Panc1 (cell line): ENCODE results near the gene PRKCG. TPM values are rescaled to one million over a fixed set of nuclear protein-coding genes. Genes with fewer than 3 reads are reported as not detected.

Source experiments
- ATAC-seq: fragments of 200-7000 bp; cut with Tn5 transposase; 2 replicates; pipeline ENCODE4 v1.9.1; 2020; ENCODE audit warnings: mild to moderate bottlenecking, moderate library complexity
- BruUV-seq: library from RNA; stranded (reverse); fragments of 400-500 nt; replicated peaks from 2 replicates; lab custom pipeline; 2021; lab: Mats Ljungman, UMichigan
- CTCF ChIA-PET: fragments of 300-600 bp; sonication (Branson Sonifier 250); formaldehyde crosslinking; loops from one replicate; lab custom pipeline; 2022; ENCODE audit warnings: antibody characterized with exemption; lab: Charles Lee
- POLR2A ChIA-PET: fragments of 300-600 bp; sonication (Branson Sonifier 250); formaldehyde crosslinking; loops from one replicate; lab custom pipeline; 2022; ENCODE audit warnings: antibody characterized with exemption; lab: Charles Lee
- DNase-seq: peaks from one replicate; pipeline ENCODE4 v3.0.0-alpha.2; 2010; ENCODE audit warnings: low read depth, low spot score
- H3K27ac ChIP-seq: 2 replicates; pipeline ENCODE4 v1.5.1; 2011; ENCODE audit warnings: mild to moderate bottlenecking, low read length, inconsistent platforms
- H3K27me3 ChIP-seq: fragments of 200-500 bp; sonication (Bioruptor generic); 2 replicates; pipeline ENCODE4 v1.6.0; 2014; ENCODE audit warnings: low read length, inconsistent platforms; ENCODE audit not compliant: control insufficient read depth, insufficient read depth
- H3K36me3 ChIP-seq: fragments of 200-500 bp; sonication (Bioruptor generic); 2 replicates; pipeline ENCODE4 v1.5.1; 2014; ENCODE audit warnings: inconsistent platforms, mild to moderate bottlenecking, low read length, moderate library complexity; ENCODE audit not compliant: control insufficient read depth, insufficient read depth
- H3K4me1 ChIP-seq: 2 replicates; pipeline ENCODE4 v1.5.1; 2011; ENCODE audit warnings: inconsistent platforms, mild to moderate bottlenecking, low read length, moderate library complexity; ENCODE audit not compliant: control insufficient read depth, insufficient read depth
- H3K4me3 ChIP-seq, 2 experiments: 2 replicates each; pipeline ENCODE4 v1.5.1; 2011 to 2012; ENCODE audit warnings: low read depth in 2 of 2, low read length in 2 of 2, mild to moderate bottlenecking in 2 of 2, inconsistent platforms in 1 of 2, moderate library complexity in 1 of 2
- H3K9me3 ChIP-seq: fragments of 200-500 bp; sonication (Bioruptor generic); 2 replicates; pipeline ENCODE4 v1.5.1; 2014; ENCODE audit warnings: low read depth, mild to moderate bottlenecking, inconsistent platforms, low read length, moderate library complexity; ENCODE audit not compliant: control insufficient read depth, insufficient read depth
- POLR2AphosphoS5 ChIP-seq: IDR thresholded peaks from 2 replicates; pipeline ENCODE4 v1.6.1; 2012; ENCODE audit warnings: mild to moderate bottlenecking, low read depth, low read length, moderate library complexity
- SIN3A ChIP-seq: IDR thresholded peaks from 2 replicates; pipeline ENCODE4 v1.6.1; 2012; ENCODE audit warnings: low read depth, mild to moderate bottlenecking, low read length, moderate library complexity, borderline replicate concordance; ENCODE audit not compliant: insufficient read depth
- TCF7L2 ChIP-seq: IDR thresholded peaks from 2 replicates; pipeline ENCODE4 v1.6.1; 2011; ENCODE audit warnings: mild to moderate bottlenecking, low read depth, low read length, inconsistent platforms
- in situ Hi-C: cut with HindIII; loops from 2 replicates; pipeline ENCODE4 v1.10.0; 2016; ENCODE audit warnings: low sequenced_read_pairs, low pct_unique_long_range_greater_than_20kb
- intact Hi-C: fragments of 100-400 bp; cut with micrococcal nuclease; formaldehyde crosslinking; loops from one replicate; pipeline ENCODE4 v1.10.0; 2022; ENCODE audit not compliant: unreplicated experiment
- total RNA-seq: library from RNA; stranded (reverse); gene quantifications from one replicate; pipeline ENCODE4 v1.2.1, GENCODE V29; 2021; ENCODE audit not compliant: unreplicated experiment
- TF ChIP-seq, protein P1 (sequence below), 2 experiments: IDR thresholded peaks; 2 replicates each; pipeline ENCODE4 v1.6.1; 2011 to 2012; ENCODE audit warnings: low read depth in 2 of 2, control low read depth in 1 of 2, low read length in 1 of 2, mild to moderate bottlenecking in 1 of 2, moderate library complexity in 1 of 2; ENCODE audit not compliant: insufficient read depth in 1 of 2
- TF ChIP-seq, protein P2 (sequence below): fragments of 450-650 bp; IDR thresholded peaks from 2 replicates; pipeline ENCODE4 v1.5.1; 2017; ENCODE audit warnings: mild to moderate bottlenecking

PRKCG gene
- total RNA-seq, 1 experiment from 2014 or later = 2.5 TPM

- CTCF ChIA-PET = no interaction called here
- intact Hi-C loops = no loop called here
- Histone ChIP-seq H3K9me3 (no peaks in the 10 kb centered on the region), H3K4me1 (peaks cover 28% of the 10 kb centered on the region), H3K36me3 (no peaks in the 10 kb centered on the region; the same call in 1 of the 2 replicates), H3K27me3 (no peaks in the 10 kb centered on the region), H3K27ac (peak overlapping the region; percentile 93), H3K4me3 (peak overlapping the region in 1 of 2 experiments; percentile 17; a peak in 2 of 4 replicates)
- DNase-seq (no peak), ATAC-seq (peak; percentile 21)
- BruUV-seq = no TSS peak
- POLR2A ChIA-PET = interaction anchor here (0.6 to 1.0 kb wide), 3 partner anchors 9 to 203 kb away, joined by 3 to 5 read pairs (median 3); no protein-coding TSS in a partner anchor
- TF ChIP-seq, protein P1, sequence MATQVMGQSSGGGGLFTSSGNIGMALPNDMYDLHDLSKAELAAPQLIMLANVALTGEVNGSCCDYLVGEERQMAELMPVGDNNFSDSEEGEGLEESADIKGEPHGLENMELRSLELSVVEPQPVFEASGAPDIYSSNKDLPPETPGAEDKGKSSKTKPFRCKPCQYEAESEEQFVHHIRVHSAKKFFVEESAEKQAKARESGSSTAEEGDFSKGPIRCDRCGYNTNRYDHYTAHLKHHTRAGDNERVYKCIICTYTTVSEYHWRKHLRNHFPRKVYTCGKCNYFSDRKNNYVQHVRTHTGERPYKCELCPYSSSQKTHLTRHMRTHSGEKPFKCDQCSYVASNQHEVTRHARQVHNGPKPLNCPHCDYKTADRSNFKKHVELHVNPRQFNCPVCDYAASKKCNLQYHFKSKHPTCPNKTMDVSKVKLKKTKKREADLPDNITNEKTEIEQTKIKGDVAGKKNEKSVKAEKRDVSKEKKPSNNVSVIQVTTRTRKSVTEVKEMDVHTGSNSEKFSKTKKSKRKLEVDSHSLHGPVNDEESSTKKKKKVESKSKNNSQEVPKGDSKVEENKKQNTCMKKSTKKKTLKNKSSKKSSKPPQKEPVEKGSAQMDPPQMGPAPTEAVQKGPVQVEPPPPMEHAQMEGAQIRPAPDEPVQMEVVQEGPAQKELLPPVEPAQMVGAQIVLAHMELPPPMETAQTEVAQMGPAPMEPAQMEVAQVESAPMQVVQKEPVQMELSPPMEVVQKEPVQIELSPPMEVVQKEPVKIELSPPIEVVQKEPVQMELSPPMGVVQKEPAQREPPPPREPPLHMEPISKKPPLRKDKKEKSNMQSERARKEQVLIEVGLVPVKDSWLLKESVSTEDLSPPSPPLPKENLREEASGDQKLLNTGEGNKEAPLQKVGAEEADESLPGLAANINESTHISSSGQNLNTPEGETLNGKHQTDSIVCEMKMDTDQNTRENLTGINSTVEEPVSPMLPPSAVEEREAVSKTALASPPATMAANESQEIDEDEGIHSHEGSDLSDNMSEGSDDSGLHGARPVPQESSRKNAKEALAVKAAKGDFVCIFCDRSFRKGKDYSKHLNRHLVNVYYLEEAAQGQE (IDR thresholded peaks at IDR 0.05; ENCODE audit: insufficient read depth in 1 of 2, low read depth in 2 of 2, low read length in 1 of 2) = no peak; a peak in 1 of 4 replicates
- TF ChIP-seq SIN3A (0 out of 2 replicates have a peak, but pooled peaks have one; percentile 62), TCF7L2 (peak; percentile 99), POLR2AphosphoS5 (peak; percentile 83)
- TF ChIP-seq, protein P2, sequence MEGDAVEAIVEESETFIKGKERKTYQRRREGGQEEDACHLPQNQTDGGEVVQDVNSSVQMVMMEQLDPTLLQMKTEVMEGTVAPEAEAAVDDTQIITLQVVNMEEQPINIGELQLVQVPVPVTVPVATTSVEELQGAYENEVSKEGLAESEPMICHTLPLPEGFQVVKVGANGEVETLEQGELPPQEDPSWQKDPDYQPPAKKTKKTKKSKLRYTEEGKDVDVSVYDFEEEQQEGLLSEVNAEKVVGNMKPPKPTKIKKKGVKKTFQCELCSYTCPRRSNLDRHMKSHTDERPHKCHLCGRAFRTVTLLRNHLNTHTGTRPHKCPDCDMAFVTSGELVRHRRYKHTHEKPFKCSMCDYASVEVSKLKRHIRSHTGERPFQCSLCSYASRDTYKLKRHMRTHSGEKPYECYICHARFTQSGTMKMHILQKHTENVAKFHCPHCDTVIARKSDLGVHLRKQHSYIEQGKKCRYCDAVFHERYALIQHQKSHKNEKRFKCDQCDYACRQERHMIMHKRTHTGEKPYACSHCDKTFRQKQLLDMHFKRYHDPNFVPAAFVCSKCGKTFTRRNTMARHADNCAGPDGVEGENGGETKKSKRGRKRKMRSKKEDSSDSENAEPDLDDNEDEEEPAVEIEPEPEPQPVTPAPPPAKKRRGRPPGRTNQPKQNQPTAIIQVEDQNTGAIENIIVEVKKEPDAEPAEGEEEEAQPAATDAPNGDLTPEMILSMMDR = no peak
- in situ Hi-C loops = no loop called here
Measured at GRCh38 chr19:53864308-53864836, 17.6 kb upstream of the PRKCG start.

- intact Hi-C loops (no loop called here), in situ Hi-C loops (no loop called here)
- Histone ChIP-seq H3K36me3 (no peaks in the 10 kb centered on the region; the same call in 1 of the 2 replicates), H3K4me1 (peaks cover 28% of the 10 kb centered on the region), H3K4me3 (peak overlapping the region; percentile 80 to 95), H3K27me3 (no peaks in the 10 kb centered on the region), H3K27ac (peak overlapping the region; percentile 93), H3K9me3 (no peaks in the 10 kb centered on the region)
- CTCF ChIA-PET = interaction anchor here (0.9 kb wide), 1 partner anchor 165 kb away, joined by 9 read pairs; no protein-coding TSS in a partner anchor
- POLR2A ChIA-PET = interaction anchor here (0.6 to 1.1 kb wide), 5 partner anchors 10 to 100 kb away, joined by 3 to 8 read pairs (median 3); no protein-coding TSS in a partner anchor
- no peak for DNase-seq
- no TSS peak for BruUV-seq
- TF ChIP-seq, protein P1 (IDR thresholded peaks at IDR 0.05; ENCODE audit: insufficient read depth in 1 of 2, low read depth in 2 of 2, low read length in 1 of 2) = no peak
- TF ChIP-seq TCF7L2 (no peak), SIN3A (no peak), POLR2AphosphoS5 (no peak)
- TF ChIP-seq, protein P2 = no peak
- no peak for ATAC-seq
Measured at GRCh38 chr19:53865523-53865917, 16.5 kb upstream of the PRKCG start.
